Vagina (tissue), 2 donors: ENCODE data around the gene PHLPP1.

Experiments used
- CTCF ChIP-seq, 3 experiments: fragments of 450-650 bp in 2 of 3; fragments of 200-600 bp in 1 of 3; sonication (generic) in 1 of 3; IDR thresholded peaks; one replicate each; pipeline ENCODE4 v1.5.1; 2017 to 2019; ENCODE audit warnings: antibody characterized with exemption in 3 of 3, mild to moderate bottlenecking in 2 of 3, moderate library complexity in 2 of 3
- POLR2A ChIP-seq, 2 donors: fragments of 450-650 bp; IDR thresholded peaks; one replicate each; pipeline ENCODE4 v1.6.1; 2017; ENCODE audit warnings: antibody characterized with exemption in 2 of 2, mild to moderate bottlenecking in 2 of 2, moderate library complexity in 2 of 2
- POLR2AphosphoS5 ChIP-seq, 2 donors: sonication (generic); formaldehyde crosslinking; IDR thresholded peaks; one replicate each; pipeline ENCODE4 v1.9.0; 2017; ENCODE audit warnings: antibody characterized with exemption in 2 of 2, mild to moderate bottlenecking in 2 of 2, low read depth in 1 of 2; ENCODE audit not compliant: insufficient read depth in 1 of 2

GRCh38 chr18:62974388-62974787, 259.0 kb downstream of the PHLPP1 start:
- TF ChIP-seq CTCF (IDR thresholded peaks at IDR 0.05) = no peak
- no peak for TF ChIP-seq POLR2AphosphoS5 (IDR thresholded peaks at IDR 0.05; ENCODE audit: insufficient read depth in 1 of 2, low read depth in 1 of 2)
- no peak for TF ChIP-seq POLR2A (IDR thresholded peaks at IDR 0.05)
